ENCODE measurements around the gene LSM4. TPM values are rescaled to one million over a fixed set of nuclear protein-coding genes. Genes with fewer than 3 reads are reported as not detected.
"Not testable (repeated sequence)": the region's sequence is repeated elsewhere in the genome, so short reads cannot be mapped to it uniquely, and the experiment has no call there.

The LSM4 gene
- total RNA-seq, 1 donor from 2014 or later, result 198 TPM

GRCh38 chr19:18336121-18336520 is 13.2 kb upstream of the LSM4 start:
- Mint-ChIP-seq H3K4me3 (no peak overlapping the region), H3K9me3 (no peaks in the 10 kb centered on the region), H3K27me3 (ENCODE audit: insufficient read depth) (peaks cover 2% of the 10 kb centered on the region), H3K27ac (no peak overlapping the region), H3K36me3 (ENCODE audit: low read depth) (no peaks in the 10 kb centered on the region), H3K4me1 (ENCODE audit: low read depth) (peaks cover 7% of the 10 kb centered on the region)
- intact Hi-C loops (cut with micrococcal nuclease), result no loop called here
- DNase-seq (ENCODE audit: low spot score), result no peak

DNA sequence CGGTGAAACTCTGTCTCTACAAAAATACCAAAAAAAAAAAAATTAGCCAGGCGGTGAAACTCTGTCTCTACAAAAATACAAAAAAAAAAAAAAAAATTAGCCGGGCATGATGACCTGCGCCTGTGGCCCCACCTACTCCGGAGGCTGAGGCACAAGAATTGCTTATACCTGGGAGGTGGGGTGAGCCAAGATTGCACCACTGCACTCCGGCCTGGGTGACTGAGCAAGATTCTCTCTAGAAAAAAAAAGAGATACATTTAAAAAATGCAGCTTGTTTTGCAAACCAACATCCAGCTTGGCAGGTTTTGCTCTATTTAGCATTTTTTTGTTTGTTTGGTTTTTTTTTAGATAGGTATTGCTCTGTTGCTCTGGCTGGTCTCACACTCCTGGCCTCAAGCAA is 10.8 kb upstream of the LSM4 start:
- intact Hi-C loops (cut with micrococcal nuclease), result no loop called here
- H3K36me3 Mint-ChIP-seq (ENCODE audit: low read depth), result no peaks in the 10 kb centered on the region
- H3K27me3 Mint-ChIP-seq (ENCODE audit: insufficient read depth), result peaks cover 2% of the 10 kb centered on the region
- no peaks in the 10 kb centered on the region for H3K9me3 Mint-ChIP-seq
- H3K4me3 Mint-ChIP-seq, result no peak overlapping the region
- H3K4me1 Mint-ChIP-seq (ENCODE audit: low read depth), result peaks cover 5% of the 10 kb centered on the region
- no peak for DNase-seq (ENCODE audit: low spot score)
- no peak overlapping the region for H3K27ac Mint-ChIP-seq

DNA sequence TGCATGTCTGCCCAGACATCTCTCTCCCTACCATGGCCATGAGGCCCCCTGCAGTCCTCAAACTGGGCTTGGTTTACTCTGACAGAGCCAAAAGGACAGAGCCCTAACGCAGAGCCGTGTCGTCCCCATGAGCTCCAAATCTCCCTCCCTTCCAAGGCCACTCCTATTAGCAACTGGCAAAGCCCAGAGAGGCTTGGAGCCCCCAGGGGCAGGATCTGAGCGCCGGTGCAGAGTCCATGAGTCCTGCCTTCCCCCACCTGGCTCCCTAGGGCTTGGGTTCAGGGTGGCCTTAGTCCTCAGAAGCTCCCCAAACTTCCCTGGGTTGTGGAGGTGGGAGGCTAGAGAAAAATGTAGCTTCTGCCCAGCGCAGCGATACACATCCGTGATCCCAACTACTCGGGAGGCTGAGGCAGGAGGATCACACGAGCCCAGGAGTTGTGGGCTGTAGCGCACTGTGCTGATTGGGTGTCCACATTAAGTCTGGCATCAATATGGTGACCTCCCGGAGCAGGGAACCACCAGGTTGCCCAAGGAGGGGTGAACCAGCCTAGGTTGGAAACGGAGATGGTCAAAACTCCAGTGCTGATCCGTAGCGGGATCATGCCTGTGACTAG is 10.1 kb upstream of the LSM4 start:
- no peaks in the 10 kb centered on the region for H3K36me3 Mint-ChIP-seq (ENCODE audit: low read depth)
- H3K4me3 Mint-ChIP-seq, result no peak overlapping the region
- intact Hi-C loops (cut with micrococcal nuclease), result no loop called here
- H3K27me3 Mint-ChIP-seq (ENCODE audit: insufficient read depth), result peaks cover 2% of the 10 kb centered on the region
- H3K9me3 Mint-ChIP-seq, result no peaks in the 10 kb centered on the region
- peaks cover 12% of the 10 kb centered on the region for H3K4me1 Mint-ChIP-seq (ENCODE audit: low read depth)
- DNase-seq (ENCODE audit: low spot score), result no peak
- no peak overlapping the region for H3K27ac Mint-ChIP-seq

DNA sequence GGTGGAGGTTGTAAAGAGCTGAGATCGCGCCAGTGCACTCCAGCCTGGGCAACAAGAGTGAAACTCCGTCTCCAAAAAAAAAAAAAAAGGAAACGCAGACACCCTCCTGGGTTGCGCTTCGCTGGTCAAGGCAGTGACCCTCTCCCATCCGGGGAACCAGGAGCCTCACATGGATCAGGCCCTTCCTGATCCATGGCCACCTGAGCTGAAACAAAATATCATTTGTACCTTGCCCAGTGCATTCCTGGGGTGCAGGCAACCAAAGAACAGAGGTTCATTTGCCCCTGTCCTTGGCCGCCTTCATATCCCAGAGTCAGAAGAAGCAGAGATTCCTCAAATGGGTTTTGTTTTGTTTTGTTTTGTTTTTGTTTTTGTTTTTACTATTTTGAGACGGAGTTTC is 8.0 kb upstream of the LSM4 start:
- Mint-ChIP-seq H3K27me3 (ENCODE audit: insufficient read depth) (no peaks in the 10 kb centered on the region), H3K4me3 (no peak overlapping the region), H3K9me3 (no peaks in the 10 kb centered on the region), H3K36me3 (ENCODE audit: low read depth) (no peaks in the 10 kb centered on the region), H3K27ac (no peak overlapping the region), H3K4me1 (ENCODE audit: low read depth) (peaks cover 12% of the 10 kb centered on the region)
- intact Hi-C loops (cut with micrococcal nuclease), result no loop called here
- no peak for DNase-seq (ENCODE audit: low spot score)

DNA sequence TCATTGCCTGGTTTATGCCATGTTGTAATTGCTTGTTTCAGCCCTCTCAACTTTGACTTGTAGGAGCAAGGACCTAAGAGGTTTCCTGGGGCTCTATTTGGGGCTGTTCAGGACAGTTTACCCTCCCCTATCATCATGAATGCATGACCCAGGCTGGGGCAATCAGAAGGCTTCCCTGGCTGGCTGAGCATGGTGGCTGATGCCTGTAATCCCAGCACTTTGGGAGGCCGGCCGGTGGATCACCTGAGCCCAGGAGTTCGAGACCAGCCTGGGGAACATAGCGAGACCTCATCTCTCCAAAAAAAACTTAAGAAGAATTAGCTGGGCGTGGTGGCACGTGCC is 6.1 kb upstream of the LSM4 start:
- Mint-ChIP-seq H3K27ac (no peak overlapping the region), H3K4me3 (no peak overlapping the region), H3K36me3 (ENCODE audit: low read depth) (no peaks in the 10 kb centered on the region), H3K4me1 (ENCODE audit: low read depth) (peaks cover 14% of the 10 kb centered on the region), H3K27me3 (ENCODE audit: insufficient read depth) (no peaks in the 10 kb centered on the region), H3K9me3 (no peaks in the 10 kb centered on the region)
- no peak for DNase-seq (ENCODE audit: low spot score)
- intact Hi-C loops (cut with micrococcal nuclease), result loop anchor here (10.0 kb wide), 1 partner anchor 324 kb away; the partner anchor contains the start of gene ARRDC2

- Mint-ChIP-seq H3K27ac (peak overlapping the region; percentile 63), H3K4me3 (peak overlapping the region; percentile 31), H3K27me3 (ENCODE audit: insufficient read depth) (no peaks in the 10 kb centered on the region), H3K4me1 (ENCODE audit: low read depth) (peaks cover 19% of the 10 kb centered on the region), H3K36me3 (ENCODE audit: low read depth) (no peaks in the 10 kb centered on the region), H3K9me3 (no peaks in the 10 kb centered on the region)
- DNase-seq (ENCODE audit: low spot score), result peak; percentile 86
- intact Hi-C loops (cut with micrococcal nuclease), result loop anchor here (1.0 to 10.0 kb wide), 4 partner anchors 12 to 324 kb away; partner anchors contain the start of genes ARRDC2, PGPEP1 and RAB3A
Observed at GRCh38 chr19:18328340-18329034, 5.6 kb upstream of the LSM4 start.

DNA sequence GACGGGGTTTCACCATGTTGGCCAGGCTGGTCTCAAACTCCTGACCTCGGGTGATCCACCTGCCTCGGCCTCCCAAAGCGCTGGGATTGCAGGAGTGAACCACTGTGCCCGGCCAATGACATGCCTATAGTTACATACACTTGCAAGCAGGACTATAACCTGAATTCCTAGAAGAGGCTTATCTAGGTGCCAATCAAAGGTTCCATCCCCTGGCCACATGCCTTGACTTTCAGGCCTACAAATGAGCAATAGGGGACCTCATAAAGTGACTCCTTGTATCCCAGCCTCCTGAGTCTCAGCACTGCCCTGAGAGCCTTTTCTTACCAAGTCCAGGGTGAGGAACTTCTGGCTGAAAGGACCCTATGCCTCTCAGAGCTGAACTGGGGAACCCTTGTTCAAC is 3.9 kb upstream of the LSM4 start:
- Mint-ChIP-seq H3K9me3 (no peaks in the 10 kb centered on the region), H3K4me1 (ENCODE audit: low read depth) (peaks cover 30% of the 10 kb centered on the region), H3K27me3 (ENCODE audit: insufficient read depth) (no peaks in the 10 kb centered on the region), H3K36me3 (ENCODE audit: low read depth) (peaks cover 3% of the 10 kb centered on the region), H3K27ac (no peak overlapping the region), H3K4me3 (no peak overlapping the region)
- intact Hi-C loops (cut with micrococcal nuclease), result loop anchor here (10.0 kb wide), 1 partner anchor 322 kb away; the partner anchor contains the start of gene ARRDC2
- no peak for DNase-seq (ENCODE audit: low spot score)

DNA sequence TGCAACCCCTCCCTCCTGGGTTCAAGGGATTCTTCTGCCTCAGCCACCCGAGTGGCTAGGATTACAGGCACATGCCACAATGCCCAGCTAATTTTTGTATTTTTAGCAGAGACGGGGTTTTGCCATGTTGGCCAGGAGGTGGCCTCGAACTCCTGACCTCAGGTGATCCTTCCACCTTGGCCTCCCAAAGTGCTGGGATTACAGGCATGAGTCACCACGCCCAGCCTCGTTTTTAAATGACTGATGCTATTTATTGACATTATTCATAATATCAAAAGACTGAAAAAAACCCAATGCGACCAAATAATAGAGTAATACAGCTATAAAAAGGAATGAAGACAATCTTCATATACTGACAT is 1.5 kb upstream of the LSM4 start:
- peak overlapping the region; percentile 93 for H3K27ac Mint-ChIP-seq
- not testable (repeated sequence) for H3K9me3 Mint-ChIP-seq; H3K4me3 Mint-ChIP-seq; DNase-seq (ENCODE audit: low spot score); H3K27me3 Mint-ChIP-seq (ENCODE audit: insufficient read depth)
- peaks cover 20% of the 10 kb centered on the region for H3K36me3 Mint-ChIP-seq (ENCODE audit: low read depth)
- peaks cover 54% of the 10 kb centered on the region for H3K4me1 Mint-ChIP-seq (ENCODE audit: low read depth)
- intact Hi-C loops (cut with micrococcal nuclease), result loop anchor here (10.0 kb wide), 1 partner anchor 320 kb away; the partner anchor contains the start of gene ARRDC2

- no peaks in the 10 kb centered on the region for H3K27me3 Mint-ChIP-seq (ENCODE audit: insufficient read depth)
- intact Hi-C loops (cut with micrococcal nuclease), result loop anchor here (2.0 to 10.0 kb wide), 2 partner anchors 170 to 318 kb away; partner anchors contain the start of genes ARRDC2 and PIK3R2
- H3K4me1 Mint-ChIP-seq (ENCODE audit: low read depth), result peaks cover 59% of the 10 kb centered on the region
- H3K36me3 Mint-ChIP-seq (ENCODE audit: low read depth), result peaks cover 26% of the 10 kb centered on the region
- no peaks in the 10 kb centered on the region for H3K9me3 Mint-ChIP-seq
- peak overlapping the region; percentile 93 for H3K27ac Mint-ChIP-seq
- peak; percentile 37 for DNase-seq (ENCODE audit: low spot score)
- H3K4me3 Mint-ChIP-seq, result peak overlapping the region; percentile 95
Observed at GRCh38 chr19:18322318-18322758, 538 bp downstream of the LSM4 start.

GRCh38 chr19:18321734-18322102 is 1.2 kb downstream of the LSM4 start:
- H3K4me3 Mint-ChIP-seq, result peak overlapping the region; percentile 95
- no peaks in the 10 kb centered on the region for H3K27me3 Mint-ChIP-seq (ENCODE audit: insufficient read depth)
- H3K9me3 Mint-ChIP-seq, result no peaks in the 10 kb centered on the region
- intact Hi-C loops (cut with micrococcal nuclease), result loop anchor here (2.0 to 10.0 kb wide), 2 partner anchors 169 to 317 kb away; partner anchors contain the start of genes ARRDC2 and PIK3R2
- H3K4me1 Mint-ChIP-seq (ENCODE audit: low read depth), result peaks cover 59% of the 10 kb centered on the region
- no peak for DNase-seq (ENCODE audit: low spot score)
- H3K36me3 Mint-ChIP-seq (ENCODE audit: low read depth), result peaks cover 26% of the 10 kb centered on the region
- peak overlapping the region; percentile 93 for H3K27ac Mint-ChIP-seq

- intact Hi-C loops (cut with micrococcal nuclease), result loop anchor here (10.0 kb wide), 1 partner anchor 316 kb away; the partner anchor contains the start of gene ARRDC2
- H3K9me3 Mint-ChIP-seq, result no peaks in the 10 kb centered on the region
- no peak for DNase-seq (ENCODE audit: low spot score)
- peaks cover 59% of the 10 kb centered on the region for H3K4me1 Mint-ChIP-seq (ENCODE audit: low read depth)
- no peaks in the 10 kb centered on the region for H3K27me3 Mint-ChIP-seq (ENCODE audit: insufficient read depth)
- peak overlapping the region; percentile 95 for H3K4me3 Mint-ChIP-seq
- H3K36me3 Mint-ChIP-seq (ENCODE audit: low read depth), result peaks cover 26% of the 10 kb centered on the region
- peak overlapping the region; percentile 93 for H3K27ac Mint-ChIP-seq
Observed at GRCh38 chr19:18320865-18321733, 1.8 kb downstream of the LSM4 start.

DNA sequence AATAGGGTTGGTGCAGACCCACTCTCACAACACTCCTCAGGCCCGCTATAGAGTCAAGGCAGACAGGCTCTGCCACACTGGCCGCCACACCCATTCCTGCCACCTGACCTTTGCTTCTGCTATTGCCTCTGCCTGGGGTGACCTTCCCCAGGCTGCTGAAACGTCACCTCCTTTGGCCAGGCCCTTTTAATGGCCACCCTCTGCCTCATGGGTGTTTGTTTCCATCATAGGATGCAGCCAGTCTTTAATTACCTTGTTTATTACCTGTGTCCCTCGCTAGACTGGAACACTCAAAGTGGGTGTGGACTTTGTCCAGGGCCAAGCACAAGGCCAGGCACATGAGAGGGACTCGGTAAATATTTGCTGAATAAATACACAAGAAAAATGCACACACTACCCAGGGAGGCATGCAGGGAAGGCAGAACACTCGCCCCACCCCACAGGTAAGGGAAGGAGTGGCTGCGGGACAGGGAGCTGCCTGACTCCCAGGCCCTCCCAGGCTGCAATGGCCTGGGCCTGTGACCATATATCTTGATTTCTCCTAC is 3.2 kb downstream of the LSM4 start:
- intact Hi-C loops (cut with micrococcal nuclease), result loop anchor here (10.0 kb wide), 1 partner anchor 315 kb away; the partner anchor contains the start of gene ARRDC2
- peaks cover 26% of the 10 kb centered on the region for H3K36me3 Mint-ChIP-seq (ENCODE audit: low read depth)
- H3K27ac Mint-ChIP-seq, result peak overlapping the region; percentile 84
- H3K4me1 Mint-ChIP-seq (ENCODE audit: low read depth), result peaks cover 59% of the 10 kb centered on the region
- H3K4me3 Mint-ChIP-seq, result peak overlapping the region; percentile 62
- no peak for DNase-seq (ENCODE audit: low spot score)
- no peaks in the 10 kb centered on the region for H3K9me3 Mint-ChIP-seq
- no peaks in the 10 kb centered on the region for H3K27me3 Mint-ChIP-seq (ENCODE audit: insufficient read depth)

Measured in activated T-helper 1 cell treated with anti-CD3 and anti-CD28 coated beads, Interleukin-12 subunit alpha, Interleukin-12 subunit beta, Interleukin-2, Interleukin-4 antibody, amounts not matched to agents 30 ng/mL and 10 ng/mL and 1 ng/mL, durations not matched to agents 14 hours and 24 hours and 36 hours (primary cell).